Stimulated activated CD4-positive, alpha-beta T cell treated with anti-CD3 and anti-CD28 coated beads, Interleukin-15, amount 100 ng/mL, for 1 hour (primary cell): ENCODE data around the gene KCTD20.
"Not testable (repeated sequence)": the region's sequence is repeated elsewhere in the genome, so short reads cannot be mapped to it uniquely, and the experiment has no call there.

ENCODE experiments used
- DNase-seq, 2 donors: peaks; one replicate each; pipeline ENCODE4 v3.0.0-alpha.2; 2020; ENCODE audit warnings: low read depth in 1 of 2, low spot score in 1 of 2

KCTD20 gene

DNA sequence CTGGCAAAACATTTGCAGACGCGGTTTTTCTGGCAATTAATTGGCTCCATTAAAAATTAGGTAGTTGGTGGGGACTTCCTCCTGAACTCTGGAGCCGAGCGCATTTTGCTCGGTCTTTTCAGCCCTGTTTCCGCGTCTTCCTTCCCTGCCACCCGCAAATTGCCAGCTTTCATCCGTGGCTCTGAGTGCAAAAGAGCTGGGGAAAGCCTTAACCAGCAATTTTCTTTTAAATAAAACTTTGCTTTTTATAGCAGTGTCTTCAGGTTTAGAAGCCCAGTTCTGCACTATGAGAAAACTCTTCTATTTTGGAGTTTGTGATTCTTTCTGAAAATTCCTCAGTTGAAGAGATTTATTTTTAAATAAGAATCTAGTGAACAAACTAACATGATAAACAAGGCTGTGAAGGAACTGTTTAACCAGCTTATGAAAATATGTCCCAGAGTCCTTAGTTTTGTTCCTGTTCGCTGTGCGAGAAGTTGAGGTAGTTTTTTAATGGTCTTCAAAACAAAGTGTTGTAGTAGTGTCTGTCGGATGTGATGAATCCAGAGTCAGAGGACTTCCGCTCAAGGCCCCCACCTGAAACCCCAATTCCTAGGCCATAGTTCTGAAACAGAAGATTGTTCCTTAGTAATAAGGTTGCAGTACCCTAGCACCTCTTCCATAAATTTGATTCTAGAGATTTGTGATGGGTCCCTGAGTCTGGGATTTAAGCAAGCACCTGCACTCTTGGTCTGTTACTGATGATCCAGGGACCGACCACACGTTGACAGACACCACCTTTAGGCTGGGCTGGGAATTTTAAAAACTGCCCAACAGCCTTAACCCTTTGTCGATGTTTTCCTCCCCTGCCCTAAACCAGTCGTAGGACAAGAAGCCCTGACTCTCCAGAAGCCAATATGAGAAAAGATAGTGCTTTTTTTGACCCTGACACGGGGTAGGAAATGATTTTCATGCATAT lies 950 bp downstream of the KCTD20 start:
- DNase-seq = no peak

- no peak for DNase-seq
Measured at GRCh38 chr6:36444470-36444869, 1.7 kb downstream of the KCTD20 start.

DNA sequence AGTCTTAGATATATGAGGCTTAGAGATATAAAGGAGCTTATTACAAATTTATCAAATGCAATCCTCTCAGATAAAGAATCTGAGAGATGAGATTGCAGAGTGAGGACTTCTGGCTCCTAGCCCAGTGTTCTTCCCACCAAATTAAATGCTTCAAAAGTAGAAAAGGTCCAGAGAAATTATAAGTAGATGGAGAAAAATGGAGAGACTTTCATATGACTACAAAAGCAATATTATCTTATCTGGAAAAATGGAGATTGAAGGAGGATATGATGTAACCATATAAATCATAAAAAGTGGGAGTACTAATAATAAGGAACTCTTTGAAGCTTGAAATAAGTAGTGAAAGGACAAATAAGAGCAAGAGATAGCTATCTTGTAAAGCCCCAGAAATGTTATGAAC lies 2.8 kb downstream of the KCTD20 start:
- no peak for DNase-seq

DNA sequence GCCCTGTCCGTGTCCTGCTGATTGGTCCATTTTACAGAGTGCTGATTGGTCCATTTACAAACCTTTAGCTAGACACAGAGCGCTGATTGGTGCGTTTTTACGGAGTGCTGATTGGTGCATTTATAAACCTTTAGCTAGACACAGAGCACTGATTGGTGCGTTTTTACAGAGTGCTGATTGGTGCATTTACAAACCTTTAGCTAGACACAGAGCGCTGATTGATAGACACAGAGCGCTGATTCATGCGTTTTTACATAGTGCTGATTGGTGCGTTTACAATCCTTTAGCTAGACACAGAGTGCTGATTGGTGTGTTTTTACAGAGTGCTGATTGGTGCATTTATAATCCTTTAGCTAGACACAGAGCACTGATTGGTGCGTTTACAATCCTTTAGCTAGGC lies 6.4 kb downstream of the KCTD20 start:
- not testable (repeated sequence) for DNase-seq

DNA sequence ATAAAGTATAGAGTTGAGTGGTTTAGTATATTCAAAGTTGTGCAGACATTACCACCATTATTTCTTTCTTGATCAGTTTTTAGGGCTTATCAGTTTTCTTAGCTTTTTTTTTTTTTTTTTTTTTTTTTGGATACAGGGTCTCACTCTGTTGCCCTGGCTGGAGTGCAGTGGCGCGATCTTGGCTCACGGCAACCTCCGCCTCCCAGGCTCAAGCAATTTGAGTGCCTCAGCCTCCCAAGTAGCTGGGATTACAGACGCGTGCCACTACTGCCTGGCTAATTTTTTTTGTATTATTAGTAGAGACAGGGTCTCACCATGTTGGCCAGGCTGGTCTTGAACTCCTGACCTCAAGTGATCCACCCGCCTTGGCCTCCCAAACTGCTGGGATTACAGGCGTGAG lies 10.1 kb downstream of the KCTD20 start:
- not testable (repeated sequence) for DNase-seq

GRCh38 chr6:36455486-36456027 lies 12.8 kb downstream of the KCTD20 start:
- DNase-seq = no peak

DNA sequence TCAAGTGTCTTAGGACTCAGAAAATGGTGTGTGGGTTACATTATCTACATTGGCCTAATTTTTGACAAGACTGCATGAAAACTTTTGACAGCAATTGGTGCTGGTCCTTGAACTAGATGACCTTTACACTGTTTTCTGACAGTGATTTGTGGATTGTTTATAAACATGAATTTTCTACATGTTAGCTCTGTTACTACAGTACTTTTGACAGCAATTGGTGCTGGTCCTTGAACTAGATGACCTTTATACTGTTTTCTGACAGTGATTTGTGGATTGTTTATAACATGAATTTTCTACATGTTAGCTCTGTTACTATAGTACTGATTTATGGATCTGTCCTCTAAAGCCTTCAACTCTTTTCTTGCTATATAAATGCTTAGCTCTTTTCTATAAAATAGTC lies 16.7 kb downstream of the KCTD20 start:
- DNase-seq = no peak

DNA sequence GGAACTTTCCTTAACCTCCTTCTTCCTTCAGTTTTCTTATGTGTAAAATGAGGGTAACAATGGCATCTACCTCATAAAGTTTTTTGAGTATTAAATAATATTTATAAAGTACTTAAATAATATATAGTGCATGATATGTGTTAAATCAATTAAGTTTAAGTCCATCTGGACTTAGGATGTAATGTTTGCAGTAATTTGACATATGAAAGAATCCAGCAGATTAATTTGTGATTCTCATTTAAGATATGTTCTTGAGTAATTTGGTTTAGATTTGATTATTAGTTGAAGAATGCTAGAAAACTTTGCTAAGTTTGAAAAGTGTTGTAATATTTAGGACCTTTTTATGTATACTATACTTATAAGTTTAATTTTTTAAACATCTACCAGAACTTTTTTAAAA lies 18.1 kb downstream of the KCTD20 start:
- no peak for DNase-seq

DNA sequence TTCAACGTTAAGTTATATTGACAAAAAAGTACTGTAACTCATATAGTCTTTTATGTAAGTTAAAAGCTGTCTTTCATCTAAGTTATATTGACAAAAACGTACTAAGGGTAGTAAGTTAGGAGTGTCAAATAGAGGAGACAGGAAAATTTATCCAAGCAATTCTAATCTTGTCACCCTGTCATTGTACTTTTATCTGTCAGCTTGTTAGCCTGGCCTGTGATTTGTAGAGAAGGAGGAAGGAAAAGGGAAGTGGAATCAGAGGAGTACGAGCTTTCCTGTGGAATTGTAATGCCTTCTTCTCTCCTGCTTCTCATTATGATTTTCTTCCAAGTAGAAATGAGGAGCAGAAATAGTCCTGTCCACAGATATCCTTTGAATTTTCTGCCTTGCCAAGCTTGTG lies 18.8 kb downstream of the KCTD20 start:
- DNase-seq = no peak

- DNase-seq = no peak
Measured at GRCh38 chr6:36463676-36464075, 20.9 kb downstream of the KCTD20 start.

DNA sequence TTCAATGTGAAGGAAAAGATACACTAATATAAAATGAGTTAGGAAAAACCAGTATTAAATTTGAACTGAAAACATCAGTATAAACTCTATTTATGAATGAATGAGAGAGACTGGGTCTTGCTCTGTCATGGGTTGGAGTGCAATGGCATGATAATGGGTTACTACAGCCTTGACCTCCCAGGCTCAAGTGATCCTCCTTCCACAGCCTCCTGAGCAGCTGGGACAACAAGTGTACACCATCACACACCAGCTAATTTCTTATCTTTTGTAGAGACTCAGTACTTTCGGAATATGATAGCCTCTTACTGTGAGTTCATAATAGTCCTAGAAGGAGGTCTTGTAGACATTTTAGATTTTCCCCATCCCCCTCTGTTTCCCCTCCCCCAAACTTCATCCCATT lies 21.4 kb downstream of the KCTD20 start:
- no peak for DNase-seq

DNA sequence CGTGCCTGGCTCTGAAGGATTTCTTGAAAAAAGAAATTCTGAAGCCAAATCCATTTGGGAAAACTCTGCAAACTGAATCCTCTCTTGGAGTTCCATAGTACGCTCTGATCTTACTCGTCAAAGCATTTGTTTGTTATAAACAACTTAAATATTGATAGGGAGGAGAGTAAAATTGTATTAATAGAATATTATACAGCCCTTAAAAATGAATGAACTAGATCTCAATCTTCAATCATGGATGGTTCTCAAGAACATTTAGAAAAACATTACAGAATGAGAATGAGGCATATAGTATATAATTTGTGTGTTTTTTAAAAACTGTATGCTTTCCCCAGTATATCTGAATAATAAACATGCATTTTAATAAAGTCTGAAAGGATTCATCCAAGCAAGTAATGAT lies 24.8 kb downstream of the KCTD20 start:
- DNase-seq = no peak

GRCh38 chr6:36469148-36469661 lies 26.4 kb downstream of the KCTD20 start:
- DNase-seq = no peak

- DNase-seq = no peak
Measured at GRCh38 chr6:36469946-36470345, 27.1 kb downstream of the KCTD20 start.

DNA sequence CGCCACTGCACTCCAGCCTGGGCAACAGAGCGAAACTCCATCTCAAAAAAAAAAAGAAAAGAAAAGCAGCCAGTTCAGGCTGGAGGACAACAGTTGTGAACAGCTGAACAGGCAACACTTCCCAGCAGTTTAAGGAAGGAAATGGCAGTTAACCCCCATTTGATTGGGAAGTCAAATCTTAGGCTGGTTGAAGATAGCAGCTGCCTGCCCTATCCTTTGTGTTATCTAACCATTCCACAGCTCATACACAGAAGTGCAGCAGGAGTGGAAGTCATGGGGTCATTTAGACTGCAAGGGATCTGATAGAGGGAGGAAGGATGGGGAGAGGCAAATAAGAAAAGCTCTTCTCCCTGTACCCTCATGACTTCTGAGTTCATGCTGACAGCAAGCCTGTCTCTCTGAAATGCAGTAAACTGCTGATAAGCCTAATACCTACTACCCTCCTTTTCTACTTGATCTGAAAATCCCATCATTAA lies 35.3 kb downstream of the KCTD20 start:
- no peak for DNase-seq

- no peak for DNase-seq
Measured at GRCh38 chr6:36479256-36479655, 36.5 kb downstream of the KCTD20 start.

DNA sequence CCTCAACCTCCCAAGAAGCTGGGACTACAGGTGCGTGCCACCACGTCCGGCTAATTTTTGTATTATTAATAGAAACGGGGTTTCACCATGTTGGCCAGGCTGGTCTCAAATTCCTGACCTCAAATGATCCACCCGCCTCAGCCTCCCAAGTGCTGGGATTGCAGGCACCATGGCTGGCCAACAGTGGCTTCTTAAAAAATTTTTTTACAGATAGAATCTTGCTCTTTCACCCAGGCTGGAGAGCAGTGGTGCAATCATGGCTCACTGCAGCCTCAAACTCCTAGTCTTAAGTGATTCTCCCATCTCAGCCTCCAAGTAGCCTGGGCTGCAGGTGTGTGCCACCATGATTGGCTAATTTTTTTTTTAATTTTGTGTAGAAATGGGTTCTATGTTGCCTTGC lies 40.5 kb downstream of the KCTD20 start:
- DNase-seq = not testable (repeated sequence)

DNA sequence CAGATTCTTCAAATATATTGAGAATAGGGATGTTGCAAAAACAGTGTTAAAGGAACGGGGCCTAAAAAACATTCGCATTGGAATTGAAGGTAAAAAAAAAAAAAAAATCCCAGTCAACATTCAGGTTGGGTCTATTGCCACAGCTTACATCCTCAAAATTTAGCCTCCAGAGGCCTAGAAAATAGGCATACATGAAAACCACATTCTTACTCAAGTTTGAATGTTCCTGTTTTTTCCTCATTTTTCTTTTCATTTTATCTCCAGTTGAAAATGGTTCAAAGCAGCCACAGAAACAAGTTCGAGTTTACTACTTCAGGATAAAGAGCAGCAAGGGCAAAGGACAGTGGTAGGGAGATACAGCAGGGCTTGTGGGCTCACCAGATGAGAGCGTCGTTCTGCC lies 41.9 kb downstream of the KCTD20 start:
- no peak for DNase-seq

DNA sequence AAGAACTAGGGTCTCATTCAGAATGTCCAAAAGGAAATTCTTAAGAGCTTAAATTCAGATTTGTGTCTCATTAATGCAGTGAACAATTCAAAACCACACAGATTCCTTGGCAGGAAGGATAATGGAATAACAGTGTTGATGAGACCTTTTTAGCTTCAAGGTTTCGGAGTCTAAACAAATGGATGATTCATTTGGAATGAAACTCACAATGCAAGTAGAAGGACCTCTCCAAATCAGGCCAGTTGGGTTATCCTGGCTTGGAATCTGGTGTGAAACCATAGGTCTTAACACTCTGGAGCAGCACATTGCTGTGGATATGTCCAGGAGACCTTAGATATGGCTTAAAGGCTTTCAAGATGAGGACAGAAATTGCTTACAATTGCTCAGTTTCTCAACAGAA lies 44.9 kb downstream of the KCTD20 start:
- no peak for DNase-seq

GRCh38 chr6:36488221-36488620 lies 45.4 kb downstream of the KCTD20 start:
- DNase-seq = no peak

DNA sequence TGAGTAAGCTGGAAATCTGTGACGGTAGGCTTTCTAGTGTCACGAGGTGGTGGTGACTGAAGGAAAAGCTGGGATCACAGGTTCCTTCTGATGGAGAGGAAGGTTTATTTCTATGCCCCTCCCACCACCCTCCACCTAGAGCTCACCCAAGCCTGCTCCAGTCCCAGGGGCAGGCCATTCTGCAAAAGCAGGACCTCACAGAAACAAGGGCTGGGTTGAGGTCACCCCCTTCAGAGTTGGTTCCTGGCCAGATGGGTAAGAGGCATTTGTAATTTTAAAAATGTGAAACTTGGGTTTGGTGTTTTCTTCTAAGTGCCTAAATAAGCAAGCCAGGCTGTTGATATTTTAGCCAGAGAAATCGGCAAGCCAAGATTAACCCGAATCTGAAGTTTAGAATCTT lies 46.6 kb downstream of the KCTD20 start:
- no peak for DNase-seq

DNA sequence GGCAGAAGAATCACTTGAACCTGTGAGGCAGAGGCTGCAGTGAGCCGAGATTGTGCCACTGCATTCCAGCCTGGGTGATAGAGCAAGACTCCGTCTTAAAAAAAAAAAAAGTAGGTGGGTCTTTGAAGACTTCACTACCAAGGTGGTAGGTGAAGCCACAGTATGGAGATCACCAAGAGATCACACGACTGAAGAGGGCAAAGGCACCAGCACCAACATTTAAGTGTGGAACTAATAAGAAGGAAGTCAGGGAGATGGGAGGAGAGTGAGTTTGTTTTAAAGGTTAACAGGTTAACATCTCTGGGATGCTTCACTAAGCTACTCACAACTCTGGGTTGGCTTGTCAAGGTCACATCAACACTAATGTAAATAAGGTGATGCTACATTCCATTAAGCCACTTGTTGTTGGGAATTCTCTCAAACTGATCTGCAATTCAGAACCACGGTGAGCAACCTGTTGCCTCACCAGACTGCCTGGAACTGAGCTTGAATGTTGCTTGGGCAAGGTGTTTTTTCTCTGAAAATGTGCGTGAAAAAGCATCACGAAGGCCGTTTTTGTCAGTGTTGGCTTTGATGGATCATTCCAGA lies 48.7 kb downstream of the KCTD20 start:
- no peak for DNase-seq
